HepG2 (cell line): ENCODE results near the gene ACSM2B. TPM values are rescaled to one million over a fixed set of nuclear protein-coding genes. Genes with fewer than 3 reads are reported as not detected.

Source experiments
- ATM ChIP-seq: fragments of 450-650 bp; IDR thresholded peaks from 2 replicates; pipeline ENCODE4 v1.7.1; 2017; ENCODE audit warnings: mild to moderate bottlenecking, borderline replicate concordance
- CBFB ChIP-seq: sonication (generic); formaldehyde crosslinking; IDR thresholded peaks from 2 replicates; pipeline ENCODE4 v1.4.0; 2020; ENCODE audit warnings: missing genetic modification reagents
- CCAR2 ChIP-seq: fragments of 200-400 bp; formaldehyde crosslinking; optimal IDR thresholded peaks from 2 replicates; pipeline ENCODE3; 2018; ENCODE audit warnings: low read depth, mild to moderate bottlenecking, low read length, moderate library complexity
- EEA1 ChIP-seq: sonication (generic); formaldehyde crosslinking; IDR thresholded peaks from 2 replicates; pipeline ENCODE4 v1.5.1; 2020; ENCODE audit warnings: mild to moderate bottlenecking, missing genetic modification reagents, borderline replicate concordance
- HNF4G ChIP-seq, 2 experiments: sonication (generic) in 1 of 2; formaldehyde crosslinking in 1 of 2; IDR thresholded peaks; 2 replicates each; pipeline versions ENCODE4 v1.4.0 to v1.6.1; 2011 to 2020; ENCODE audit warnings: borderline replicate concordance in 2 of 2, low read depth in 2 of 2, mild to moderate bottlenecking in 2 of 2, low read length in 1 of 2, missing genetic modification reagents in 1 of 2, moderate library complexity in 1 of 2
- HNRNPK ChIP-seq: fragments of 200-400 bp; formaldehyde crosslinking; IDR thresholded peaks from 2 replicates; pipeline ENCODE4 v1.6.1; 2018; ENCODE audit warnings: low read length, low read depth, moderate library complexity, mild to moderate bottlenecking; ENCODE audit not compliant: poor library complexity, severe bottlenecking
- HOXA7 ChIP-seq: sonication (generic); formaldehyde crosslinking; IDR thresholded peaks from 2 replicates; pipeline ENCODE4 v1.8.1; 2022; ENCODE audit warnings: mild to moderate bottlenecking, missing genetic modification reagents, moderate library complexity
- KAT8 ChIP-seq: IDR thresholded peaks from 2 replicates; pipeline ENCODE4 v1.6.1; 2016; ENCODE audit warnings: missing genetic modification reagents, missing compliant biosample characterization
- MEIS2 ChIP-seq: sonication (generic); formaldehyde crosslinking; IDR thresholded peaks from 2 replicates; pipeline ENCODE4 v1.9.0; 2021; ENCODE audit warnings: mild to moderate bottlenecking, missing genetic modification reagents
- MLLT10 ChIP-seq: sonication (generic); formaldehyde crosslinking; IDR thresholded peaks from 2 replicates; pipeline ENCODE4 v1.4.0; 2020; ENCODE audit warnings: missing genetic modification reagents
- MTERF4 ChIP-seq: sonication (generic); formaldehyde crosslinking; IDR thresholded peaks from 2 replicates; pipeline ENCODE4 v1.8.0; 2023; ENCODE audit warnings: mild to moderate bottlenecking, missing genetic modification reagents
- MTF1 ChIP-seq: sonication (generic); formaldehyde crosslinking; IDR thresholded peaks from 2 replicates; pipeline ENCODE4 v1.5.0; 2020; ENCODE audit warnings: missing genetic modification reagents
- NCOA2 ChIP-seq: sonication (generic); formaldehyde crosslinking; IDR thresholded peaks from 2 replicates; pipeline ENCODE4 v1.8.0; 2022; ENCODE audit warnings: inconsistent platforms
- NR2C2 ChIP-seq: sonication (generic); formaldehyde crosslinking; IDR thresholded peaks from 2 replicates; pipeline ENCODE4 v1.4.0; 2020; ENCODE audit warnings: missing genetic modification reagents, mild to moderate bottlenecking, moderate library complexity, borderline replicate concordance
- RFX1 ChIP-seq: fragments of 450-650 bp; IDR thresholded peaks from 2 replicates; pipeline ENCODE4 v1.6.1; 2017
- SALL1 ChIP-seq: sonication (generic); formaldehyde crosslinking; IDR thresholded peaks from 2 replicates; pipeline ENCODE4 v1.8.0; 2022; ENCODE audit warnings: mild to moderate bottlenecking, missing genetic modification reagents
- SOX6 ChIP-seq, 2 experiments: fragments of 450-650 bp in 1 of 2; sonication (generic) in 1 of 2; formaldehyde crosslinking in 1 of 2; IDR thresholded peaks; 2 replicates each; pipeline versions ENCODE4 v1.4.0 to v1.6.1; 2017 to 2020; ENCODE audit warnings: antibody characterized with exemption in 1 of 2, mild to moderate bottlenecking in 1 of 2, missing genetic modification reagents in 1 of 2
- SP5 ChIP-seq: IDR thresholded peaks from 2 replicates; pipeline ENCODE4 v1.6.1; 2016; ENCODE audit warnings: low read depth, borderline replicate concordance
- TRIM22 ChIP-seq: fragments of 450-650 bp; IDR thresholded peaks from 2 replicates; pipeline ENCODE4 v1.6.1; 2017
- ZFP36L2 ChIP-seq: sonication (generic); formaldehyde crosslinking; IDR thresholded peaks from 2 replicates; pipeline ENCODE4 v1.4.0; 2020; ENCODE audit warnings: missing genetic modification reagents
- ZMYM4 ChIP-seq: sonication (generic); formaldehyde crosslinking; IDR thresholded peaks from 2 replicates; pipeline ENCODE4 v1.8.1; 2023; ENCODE audit warnings: mild to moderate bottlenecking, missing genetic modification reagents
- ZNF234 ChIP-seq: sonication (generic); formaldehyde crosslinking; conservative IDR thresholded peaks from 2 replicates; pipeline ENCODE4 v1.5.1; 2020; ENCODE audit warnings: mild to moderate bottlenecking, missing genetic modification reagents
- ZNF282 ChIP-seq: fragments of 450-650 bp; IDR thresholded peaks from 2 replicates; pipeline ENCODE4 v1.6.1; 2018; ENCODE audit not compliant: partially characterized antibody
- ZNF414 ChIP-seq: sonication (generic); formaldehyde crosslinking; IDR thresholded peaks from 2 replicates; pipeline ENCODE4 v1.5.0; 2020; ENCODE audit warnings: missing genetic modification reagents
- ZNF660 ChIP-seq: sonication (generic); formaldehyde crosslinking; IDR thresholded peaks from 2 replicates; pipeline ENCODE4 v1.5.1; 2020; ENCODE audit warnings: mild to moderate bottlenecking, low read depth, missing genetic modification reagents, borderline replicate concordance
- ZNF674 ChIP-seq: sonication (generic); formaldehyde crosslinking; IDR thresholded peaks from 2 replicates; pipeline ENCODE4 v1.5.0; 2020; ENCODE audit warnings: low read depth, mild to moderate bottlenecking, missing genetic modification reagents
- polyA plus RNA-seq, 8 experiments: library from polyadenylated mRNA; depleted of rRNA in 3 of 8; stranded (reverse) in 7 of 8; unstranded in 1 of 8; fragments of >200 nt; fragmentation: Illumina TruSeq in 4 of 8; extraction: Trizol in 4 of 8; gene quantifications; 2 replicates each; pipeline versions ENCODE4 v1.2.1 to v1.2.3, GENCODE V29; 2011 to 2016; ENCODE audit warnings: low read depth in 4 of 8, missing spikeins in 1 of 8, mixed read lengths in 1 of 8; ENCODE audit not compliant: insufficient read depth in 1 of 8
- total RNA-seq, 5 experiments: library from RNA; depleted of rRNA; stranded (reverse); fragments of >200 nt; fragmentation: Illumina TruSeq; extraction: Trizol; gene quantifications; 2 replicates each; pipeline ENCODE4 v1.2.3, GENCODE V29; 2016; ENCODE audit warnings: low read depth in 1 of 5
- TF ChIP-seq, protein P1 (sequence below): IDR thresholded peaks from 2 replicates; pipeline ENCODE4 v1.6.1; 2012; ENCODE audit warnings: inconsistent platforms
- TF ChIP-seq, protein P2 (sequence below): sonication (generic); formaldehyde crosslinking; IDR thresholded peaks from 2 replicates; pipeline ENCODE4 v1.5.0; 2020; ENCODE audit warnings: missing genetic modification reagents, mild to moderate bottlenecking, borderline replicate concordance

The ACSM2B gene
- total and polyA plus RNA-seq, 2 of the 13 experiments (the other 11 are each of a cell fraction or from before 2014, with no cell fraction given), result 22.9 to 34.0 TPM

- TF ChIP-seq ZNF414 (CRISPR knock-in tag) (peak; percentile 67; the same call in 1 of the 2 replicates), HOXA7 (no peak), CBFB (peak; percentile 41; the same call in 1 of the 2 replicates), ZNF674 (no peak), CCAR2 (no peak), MEIS2 (no peak), ZMYM4 (CRISPR knock-in tag) (peak; percentile 84), RFX1 (no peak), NCOA2 (peak; percentile 40), ZNF660 (no peak), HNF4G (IDR thresholded peaks at IDR 0.05; ENCODE audit: borderline replicate concordance, low read depth, low read length) (peak; percentile 88), HNF4G (CRISPR knock-in tag; IDR thresholded peaks at IDR 0.05; ENCODE audit: borderline replicate concordance, low read depth) (no peak), ZFP36L2 (CRISPR knock-in tag) (no peak), ZNF234 (CRISPR knock-in tag) (no peak), TRIM22 (no peak), MTERF4 (CRISPR knock-in tag) (no peak), MLLT10 (CRISPR knock-in tag) (no peak), ZNF282 (no peak), KAT8 (CRISPR knock-in tag) (peak; percentile 56; the same call in 1 of the 2 replicates), SALL1 (CRISPR knock-in tag) (no peak; the same call in 1 of the 2 replicates), SOX6 (IDR thresholded peaks at IDR 0.05) (no peak), SOX6 (CRISPR knock-in tag; IDR thresholded peaks at IDR 0.05) (peak; percentile 54; the same call in 1 of the 2 replicates), NR2C2 (CRISPR knock-in tag) (peak; percentile 63), ATM (no peak), EEA1 (CRISPR knock-in tag) (no peak), HNRNPK (no peak), MTF1 (CRISPR knock-in tag) (no peak), SP5 (CRISPR knock-in tag) (no peak)
- TF ChIP-seq, protein P1, sequence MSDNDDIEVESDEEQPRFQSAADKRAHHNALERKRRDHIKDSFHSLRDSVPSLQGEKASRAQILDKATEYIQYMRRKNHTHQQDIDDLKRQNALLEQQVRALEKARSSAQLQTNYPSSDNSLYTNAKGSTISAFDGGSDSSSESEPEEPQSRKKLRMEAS, result peak; percentile 55
- TF ChIP-seq, protein P2, sequence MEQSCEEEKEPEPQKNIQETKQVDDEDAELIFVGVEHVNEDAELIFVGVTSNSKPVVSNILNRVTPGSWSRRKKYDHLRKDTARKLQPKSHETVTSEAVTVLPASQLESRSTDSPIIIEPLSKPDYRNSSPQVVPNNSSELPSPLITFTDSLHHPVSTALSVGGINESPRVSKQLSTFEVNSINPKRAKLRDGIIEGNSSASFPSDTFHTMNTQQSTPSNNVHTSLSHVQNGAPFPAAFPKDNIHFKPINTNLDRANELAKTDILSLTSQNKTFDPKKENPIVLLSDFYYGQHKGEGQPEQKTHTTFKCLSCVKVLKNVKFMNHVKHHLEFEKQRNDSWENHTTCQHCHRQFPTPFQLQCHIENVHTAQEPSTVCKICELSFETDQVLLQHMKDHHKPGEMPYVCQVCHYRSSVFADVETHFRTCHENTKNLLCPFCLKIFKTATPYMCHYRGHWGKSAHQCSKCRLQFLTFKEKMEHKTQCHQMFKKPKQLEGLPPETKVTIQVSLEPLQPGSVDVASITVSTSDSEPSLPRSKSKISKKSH (CRISPR knock-in tag), result no peak
These were observed 38.0 kb downstream of the ACSM2B start (continued) for GRCh38 chr16:20538181-20538580.
